ENCODE data around the gene AHI1.

DNA sequence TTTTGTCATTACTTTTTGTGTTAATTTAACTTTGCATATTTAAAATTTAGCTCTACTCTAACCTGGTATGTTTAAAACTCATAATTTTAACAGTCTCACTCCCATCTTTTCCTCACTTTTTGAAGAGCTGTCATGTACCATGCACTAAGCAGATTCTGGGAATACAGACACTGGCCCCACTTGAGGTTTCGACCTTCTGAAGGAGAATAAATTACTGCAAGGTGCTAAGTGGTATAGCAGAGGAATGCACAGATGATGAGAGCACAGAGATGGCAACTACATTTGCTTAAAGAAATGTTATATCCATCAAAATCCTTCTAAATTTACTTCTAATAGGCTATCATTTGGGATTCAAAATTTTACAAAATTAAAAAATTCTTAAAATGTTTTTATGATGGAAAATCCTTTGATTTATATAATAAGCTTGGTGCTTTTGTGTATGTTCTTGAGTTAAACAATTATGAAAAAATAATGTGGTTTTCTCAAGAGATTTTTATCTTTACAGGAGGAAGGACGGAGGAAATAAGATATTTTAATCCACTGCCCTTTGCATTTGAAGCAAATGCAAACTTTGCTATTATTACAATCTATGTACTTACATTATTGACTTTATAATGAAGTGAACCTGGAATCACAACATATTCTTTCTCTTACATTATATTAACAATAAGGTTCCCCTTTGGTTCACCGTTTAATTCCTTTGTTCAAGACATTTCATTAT, 79.3 kb downstream of the AHI1 start:
- TF ChIP-seq POLR2A (IDR thresholded peaks at IDR 0.05; ENCODE audit: low read length) (no peak), GATA1 (IDR thresholded peaks at IDR 0.05; ENCODE audit: low read depth, low read length) (no peak)
